NCI-H526 (cell line): ENCODE results near the gene PLTP.
"Not testable (repeated sequence)": the region's sequence is repeated elsewhere in the genome, so short reads cannot be mapped to it uniquely, and the experiment has no call there.

ENCODE experiments used
- DNase-seq, 2 experiments: peaks; one replicate each; lab custom pipeline; 2025; lab: John Stamatoyannopoulos, UW

PLTP gene, protein sequence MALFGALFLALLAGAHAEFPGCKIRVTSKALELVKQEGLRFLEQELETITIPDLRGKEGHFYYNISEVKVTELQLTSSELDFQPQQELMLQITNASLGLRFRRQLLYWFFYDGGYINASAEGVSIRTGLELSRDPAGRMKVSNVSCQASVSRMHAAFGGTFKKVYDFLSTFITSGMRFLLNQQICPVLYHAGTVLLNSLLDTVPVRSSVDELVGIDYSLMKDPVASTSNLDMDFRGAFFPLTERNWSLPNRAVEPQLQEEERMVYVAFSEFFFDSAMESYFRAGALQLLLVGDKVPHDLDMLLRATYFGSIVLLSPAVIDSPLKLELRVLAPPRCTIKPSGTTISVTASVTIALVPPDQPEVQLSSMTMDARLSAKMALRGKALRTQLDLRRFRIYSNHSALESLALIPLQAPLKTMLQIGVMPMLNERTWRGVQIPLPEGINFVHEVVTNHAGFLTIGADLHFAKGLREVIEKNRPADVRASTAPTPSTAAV

DNA sequence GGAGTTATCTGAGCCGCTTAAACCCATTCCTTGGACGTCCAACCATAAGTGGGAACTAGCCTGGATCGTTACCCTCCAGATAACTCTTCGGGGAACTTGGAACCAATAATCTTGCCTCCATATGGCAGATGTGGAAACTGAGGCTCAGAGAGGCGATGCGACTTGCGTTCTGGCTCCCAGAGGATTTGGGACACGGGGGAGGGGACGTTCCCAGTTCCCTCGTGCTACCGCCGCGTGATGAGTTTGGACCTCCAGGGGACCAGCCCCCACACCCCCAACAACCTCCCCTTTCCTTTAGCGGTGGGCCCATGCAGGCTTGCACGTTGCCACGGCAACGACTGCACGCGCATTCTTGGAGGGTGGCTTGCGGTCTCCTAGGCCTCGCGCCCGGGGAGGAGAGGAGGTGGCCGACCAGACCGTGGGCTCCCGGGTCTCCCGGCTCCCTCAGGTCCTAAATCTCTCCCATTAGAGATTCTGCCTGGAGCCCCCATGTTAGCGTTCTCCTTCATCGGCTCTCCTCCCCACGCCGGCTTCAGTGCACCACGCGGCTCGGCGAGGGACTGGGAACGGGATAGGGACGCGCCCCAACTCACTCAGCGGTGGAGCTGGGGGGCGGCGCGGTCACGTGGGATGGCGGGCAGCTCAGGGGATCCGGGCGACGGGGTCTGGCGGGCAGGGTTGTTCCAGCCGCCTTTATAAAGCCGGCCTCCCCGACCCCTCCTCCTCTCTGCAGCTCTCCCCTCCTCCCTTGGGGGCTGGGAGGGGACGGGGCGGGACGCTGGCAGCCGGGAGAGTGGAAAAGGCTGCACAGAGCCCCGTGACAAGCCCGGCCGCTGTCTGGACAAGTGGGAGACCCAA is at the start of gene PLTP:
Gene PLTP (minus strand): TSS at position 670 of the 858 bp plus-strand sequence. CDS start 703 bp downstream, outside the sequence.
- peak in 1 of 2 experiments; percentile 48 for DNase-seq

DNA sequence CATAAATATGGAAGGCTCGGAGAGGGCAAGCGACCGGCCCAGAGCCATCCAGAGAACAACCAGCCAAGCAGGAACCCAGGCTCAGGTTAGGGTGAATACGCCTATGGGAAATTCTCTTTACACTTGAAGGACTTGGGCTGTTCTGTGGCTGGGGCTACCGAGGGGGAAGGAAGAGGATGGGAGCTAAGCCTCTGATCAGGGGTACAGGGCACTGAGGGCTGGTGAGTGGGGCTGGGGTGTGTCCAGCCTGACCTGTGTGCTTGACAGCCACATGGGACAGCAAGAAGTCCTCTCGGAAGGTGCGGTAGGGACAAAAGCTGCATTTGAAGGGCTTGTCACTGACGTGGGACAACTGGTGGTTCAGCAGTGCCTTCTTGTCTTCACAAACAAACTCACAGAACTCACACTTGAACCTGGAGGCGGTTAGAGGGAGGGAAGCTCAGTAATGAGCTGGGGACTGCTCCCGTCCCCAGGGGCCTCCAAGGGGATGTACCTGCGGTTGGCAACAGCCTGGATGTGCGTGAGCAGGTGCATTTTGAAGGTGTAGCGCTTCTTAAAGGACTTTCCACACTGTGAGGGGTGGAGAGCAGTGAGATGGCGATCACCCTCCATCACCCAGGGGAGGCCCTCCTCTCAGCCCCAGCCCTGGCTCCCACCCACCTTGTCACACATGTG is 48.1 kb upstream of the PLTP start:
- DNase-seq: no peak

DNA sequence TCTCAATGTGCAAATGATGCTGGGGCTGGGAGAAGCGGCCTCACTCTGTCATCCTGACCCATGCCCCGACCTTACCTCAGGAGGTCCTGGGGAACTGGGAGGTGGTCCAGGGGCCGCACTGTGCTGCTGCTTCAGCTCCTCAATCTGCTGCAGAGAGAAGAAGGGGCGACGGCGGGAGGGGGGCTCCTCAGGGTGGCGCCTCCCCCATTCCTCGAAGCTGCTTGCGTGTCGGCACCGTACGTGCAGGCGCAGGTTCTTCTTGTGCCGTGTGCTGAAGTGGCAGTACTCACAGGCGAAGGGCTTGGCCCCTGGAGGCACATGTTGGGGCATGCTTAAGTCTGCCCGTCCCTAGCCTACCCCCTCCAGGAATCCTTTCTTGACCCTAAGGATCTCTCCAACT is 47.2 kb upstream of the PLTP start:
- DNase-seq: no peak

DNA sequence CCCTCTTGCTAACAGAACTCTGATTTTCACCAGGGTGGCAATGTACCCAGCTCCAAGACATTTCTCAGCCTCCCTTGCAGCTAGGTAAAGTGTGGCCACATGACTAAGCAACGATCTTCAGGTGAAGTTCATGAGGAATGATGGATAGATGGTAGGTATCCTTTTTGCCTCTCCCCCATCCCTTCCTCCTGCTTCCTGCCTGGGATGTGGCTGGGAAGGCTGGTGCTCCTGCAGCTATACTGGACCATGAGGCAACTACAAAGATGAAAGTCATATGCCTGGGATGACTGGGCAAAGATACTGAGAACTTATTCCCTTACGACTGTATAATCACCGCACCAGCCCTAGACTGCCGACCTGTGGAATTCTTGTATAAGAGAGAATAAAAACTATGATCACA is 46.6 kb upstream of the PLTP start:
- no peak for DNase-seq

DNA sequence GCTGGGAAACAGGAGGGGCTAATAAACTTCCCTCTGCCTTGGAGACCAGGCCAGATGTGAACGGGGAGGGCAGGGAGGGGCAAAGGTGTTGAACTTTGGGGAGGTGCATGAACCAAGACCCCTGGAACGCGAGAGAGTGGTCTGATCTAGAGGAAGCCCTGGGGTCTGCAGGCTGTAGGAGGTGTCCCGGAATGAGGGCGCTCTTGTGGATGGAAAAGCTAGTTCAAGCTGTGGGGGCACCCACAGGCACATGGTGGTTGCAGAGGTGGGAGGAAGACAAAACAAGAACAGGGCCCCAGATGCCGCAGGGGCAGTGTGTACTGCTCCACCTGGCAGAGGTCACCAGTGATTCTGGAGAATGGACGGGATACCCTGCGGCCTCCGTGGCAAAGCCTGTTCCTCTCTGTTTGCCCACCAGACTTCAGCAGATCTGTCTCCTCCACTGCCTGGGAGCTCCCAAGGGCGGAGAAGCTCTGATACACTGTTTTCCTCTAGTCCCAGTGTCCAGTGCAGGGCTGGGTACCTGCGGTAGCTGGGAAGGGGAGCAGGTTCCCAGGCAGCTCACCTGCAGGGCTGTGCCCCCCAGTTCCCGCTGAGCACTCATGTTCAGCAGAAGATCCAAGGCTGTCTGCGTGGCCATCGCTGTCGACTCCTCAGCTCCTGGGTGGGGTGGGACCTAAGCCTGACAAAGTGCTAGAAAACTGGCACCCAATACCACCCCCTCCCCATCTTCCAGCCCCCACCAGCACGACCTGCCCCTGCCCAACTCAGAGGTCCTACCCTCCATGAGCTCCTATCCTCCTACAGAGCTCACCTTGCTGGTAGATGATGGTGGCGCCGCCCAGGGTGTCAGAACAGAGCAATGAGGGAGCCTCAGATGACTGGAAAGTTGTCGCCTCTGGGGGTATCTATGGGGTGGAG is 45.3 kb upstream of the PLTP start:
- DNase-seq: no peak

DNA sequence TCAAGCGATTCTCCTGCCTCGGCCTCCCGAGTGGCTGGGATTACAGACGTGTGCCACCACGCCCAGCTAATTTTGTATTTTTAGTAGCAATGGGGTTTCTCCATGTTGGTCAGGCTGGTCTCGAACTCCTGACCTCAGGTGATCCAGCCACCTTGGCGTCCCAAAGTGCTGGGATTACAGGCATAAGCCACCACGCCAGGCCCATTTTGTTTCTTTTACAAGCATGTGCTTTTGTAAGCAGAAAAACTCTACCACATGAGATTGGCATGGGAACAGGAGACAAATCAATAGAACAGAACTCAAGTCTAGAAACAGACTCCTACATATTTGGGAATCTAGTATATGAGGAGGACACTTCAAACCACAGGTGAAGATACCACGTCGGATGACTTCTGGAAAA is 44.4 kb upstream of the PLTP start:
- DNase-seq: not testable (repeated sequence)

DNA sequence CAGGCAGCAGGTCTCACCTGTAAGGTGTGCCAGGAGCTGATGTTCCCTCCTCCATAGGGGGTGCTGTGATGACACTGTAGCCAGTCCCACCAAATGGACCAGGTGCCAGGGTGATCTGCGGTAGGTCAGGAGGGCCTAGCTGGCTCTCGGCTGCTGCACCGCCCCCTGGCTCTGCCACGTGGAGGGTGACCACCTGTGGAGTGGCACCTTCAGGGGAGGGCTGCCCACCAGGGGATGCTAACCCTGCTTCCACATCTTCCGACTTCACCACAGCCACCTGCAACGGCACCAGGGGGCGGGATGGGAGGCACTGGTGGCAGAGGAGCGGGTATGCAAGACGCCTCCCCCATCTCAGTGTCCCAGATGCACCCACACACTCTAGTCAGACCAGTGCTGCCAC is 41.7 kb upstream of the PLTP start:
- DNase-seq: no peak

DNA sequence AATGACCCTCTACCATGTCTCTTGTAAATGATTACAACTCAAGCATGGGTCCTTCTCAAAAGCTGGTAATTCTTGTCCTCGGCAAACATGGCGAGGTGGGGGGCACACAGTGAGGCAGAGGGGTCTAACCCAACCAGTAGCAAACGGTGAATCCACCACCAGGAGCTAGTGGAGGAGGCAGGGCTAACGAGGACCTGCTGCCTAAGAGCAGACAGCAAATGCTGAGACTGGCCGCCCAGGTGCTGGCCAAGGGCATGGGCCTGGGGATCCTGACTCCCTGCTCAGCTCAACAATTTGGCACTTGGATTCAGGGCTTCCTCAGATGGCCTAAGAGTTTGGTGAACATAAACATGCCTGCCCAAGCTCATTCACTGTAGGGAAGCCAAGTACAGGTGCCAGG is 40.9 kb upstream of the PLTP start:
- DNase-seq: no peak

DNA sequence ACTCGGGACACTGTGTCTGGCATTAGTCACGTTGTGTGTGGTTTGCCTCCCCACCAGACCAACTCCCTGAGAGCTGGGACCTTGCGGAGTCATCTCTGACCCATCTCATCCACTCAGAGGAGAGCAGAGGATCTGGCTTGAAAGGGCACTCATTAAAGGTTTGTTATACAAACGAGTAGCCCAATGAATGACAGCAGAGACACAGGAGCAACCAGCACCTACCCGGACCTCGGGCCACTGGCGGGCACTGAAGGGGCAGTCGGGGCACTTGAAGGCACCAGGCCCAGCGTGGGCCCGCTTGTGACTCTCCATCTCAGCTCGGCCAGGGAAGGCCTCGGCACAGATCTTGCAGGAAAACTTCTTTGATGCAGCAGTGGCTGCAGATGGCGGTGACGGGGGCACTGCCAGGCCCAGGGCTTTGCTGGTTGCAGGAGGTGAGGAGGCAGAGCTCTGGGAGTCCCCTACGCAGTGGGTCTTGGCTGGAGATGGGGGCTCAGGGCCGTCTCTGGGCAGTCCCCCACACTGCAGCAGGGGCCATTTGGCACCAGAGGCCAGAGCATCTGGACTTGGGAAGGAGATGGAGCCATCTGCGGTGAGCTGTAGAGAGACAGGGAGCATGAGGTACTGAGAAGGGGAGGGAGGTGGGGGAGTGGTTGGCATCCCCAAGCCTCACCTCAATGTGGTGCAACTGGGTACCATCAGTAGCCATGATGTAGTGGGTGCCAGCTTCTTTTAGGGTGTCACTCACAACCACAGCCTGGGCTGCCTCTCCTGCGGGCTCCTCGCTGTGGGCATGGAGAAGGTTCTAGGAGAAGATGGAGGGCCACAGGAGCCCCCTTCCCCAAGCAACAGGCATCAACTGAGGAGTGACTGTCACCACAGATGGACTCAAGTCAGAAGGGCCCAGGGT is 40.2 kb upstream of the PLTP start:
- no peak for DNase-seq

DNA sequence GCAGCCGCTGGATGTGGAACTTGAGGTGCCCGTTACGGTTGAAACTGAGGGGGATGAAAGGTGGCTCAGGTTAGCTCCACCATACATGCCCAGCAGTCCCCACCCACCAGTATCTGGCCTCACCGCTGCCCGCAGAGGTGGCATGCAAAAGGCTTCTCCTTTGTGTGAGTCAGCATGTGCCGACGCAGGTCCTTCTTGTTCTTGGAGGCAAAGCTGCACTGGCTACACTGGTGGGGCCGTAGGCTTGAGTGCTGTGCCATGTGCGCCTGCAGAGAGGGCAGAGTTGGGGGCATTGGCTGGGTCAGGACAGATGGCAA is 38.3 kb upstream of the PLTP start:
- DNase-seq: no peak

DNA sequence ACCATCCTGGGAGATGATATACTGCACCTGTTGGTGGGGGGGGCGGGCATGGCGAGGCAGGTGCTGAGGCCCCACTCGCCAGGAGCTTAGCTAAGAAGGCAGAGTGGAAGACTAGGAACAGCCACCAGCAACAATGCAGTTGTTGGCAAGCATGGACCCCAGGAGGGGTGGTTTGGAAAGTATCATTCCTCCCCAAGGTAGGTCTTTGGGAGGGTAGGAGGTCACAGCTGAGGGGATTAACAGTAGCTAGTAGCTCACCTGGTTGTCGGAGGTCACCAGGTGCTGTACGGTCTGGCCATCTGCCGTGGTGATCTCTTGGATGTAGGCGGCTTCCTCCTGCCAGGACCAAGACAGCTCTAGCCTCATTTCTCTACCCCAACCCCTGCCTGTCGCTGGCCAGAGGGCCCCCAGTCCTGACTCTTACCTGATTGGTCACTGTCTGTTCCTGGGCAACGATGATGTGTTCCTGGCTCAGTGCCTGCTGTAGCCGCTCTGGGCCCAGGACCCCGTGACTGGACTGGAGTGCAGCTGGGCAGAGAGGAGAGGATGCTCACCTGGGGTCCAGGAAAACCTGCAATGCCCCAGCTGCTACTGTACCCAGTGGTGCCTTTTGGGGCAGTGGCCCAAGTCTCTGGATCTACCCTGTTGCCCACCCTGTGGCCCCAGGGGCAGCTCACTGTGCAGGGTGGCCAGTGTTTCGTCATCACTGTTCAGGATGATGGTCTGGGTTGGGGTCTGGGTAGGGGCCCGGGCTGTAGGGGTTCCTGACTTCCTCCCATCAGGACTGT is 37.8 kb upstream of the PLTP start:
- DNase-seq: no peak

DNA sequence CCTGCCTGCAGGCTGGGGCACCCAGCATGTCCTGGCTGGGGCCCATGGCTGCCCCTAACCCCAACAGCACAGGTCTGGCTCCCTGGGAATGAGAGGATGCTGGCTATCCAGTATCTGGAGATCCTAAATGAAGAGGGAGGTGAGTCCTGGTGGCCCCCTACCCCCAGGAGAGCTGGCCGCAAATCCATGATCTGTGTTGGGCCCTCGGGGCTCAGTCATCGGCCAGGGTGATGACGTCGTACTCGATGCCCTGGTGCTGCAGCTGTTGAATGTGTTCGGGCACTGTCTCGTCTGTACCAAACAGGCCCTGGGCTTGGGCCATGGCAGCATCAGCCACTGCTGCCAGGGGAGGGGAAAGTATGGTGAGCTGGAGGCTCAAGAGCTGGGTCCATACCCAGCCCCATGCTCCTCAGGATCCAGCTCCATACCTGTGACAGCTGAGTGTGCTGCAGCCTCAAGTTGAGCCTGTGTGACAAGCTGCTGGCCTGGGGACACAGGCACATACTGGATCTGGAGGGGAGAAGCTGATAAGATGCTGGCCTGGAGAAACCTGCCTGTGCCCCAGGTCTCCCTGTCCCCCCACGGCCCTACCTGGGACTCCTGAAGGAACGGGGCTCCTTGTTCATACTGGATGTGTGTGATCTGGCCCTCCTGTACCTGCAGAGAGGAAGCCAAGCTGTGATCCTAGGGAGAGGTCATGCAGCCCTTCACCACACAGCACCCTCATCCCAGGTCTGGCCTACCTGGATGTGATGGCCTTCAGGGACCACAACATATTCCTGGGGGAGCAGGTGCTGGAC is 37.0 kb upstream of the PLTP start:
- no peak for DNase-seq

DNA sequence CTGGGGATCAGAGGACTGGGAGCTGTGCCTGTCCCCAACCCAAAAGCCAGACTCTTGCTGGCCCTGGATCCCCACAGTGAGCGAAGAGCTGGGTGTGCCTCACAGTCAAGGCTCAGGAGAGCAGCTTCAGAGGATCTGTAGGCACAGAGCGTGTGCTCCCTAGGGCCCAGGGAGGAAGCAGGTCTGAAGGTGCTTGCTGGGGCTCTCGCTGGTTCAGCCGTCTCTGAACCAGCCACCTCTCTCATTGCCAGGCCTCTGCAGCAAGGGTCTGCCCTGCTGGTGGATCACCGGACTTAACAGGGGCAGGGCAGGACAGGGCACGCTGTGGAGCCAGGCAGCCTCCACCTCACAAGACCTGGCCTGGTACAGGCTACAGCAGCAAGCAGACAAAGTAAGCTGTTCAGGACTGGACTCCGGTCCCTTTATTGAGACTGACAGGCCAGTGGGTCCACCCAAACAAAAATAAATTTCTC is 36.3 kb upstream of the PLTP start:
- no peak for DNase-seq

DNA sequence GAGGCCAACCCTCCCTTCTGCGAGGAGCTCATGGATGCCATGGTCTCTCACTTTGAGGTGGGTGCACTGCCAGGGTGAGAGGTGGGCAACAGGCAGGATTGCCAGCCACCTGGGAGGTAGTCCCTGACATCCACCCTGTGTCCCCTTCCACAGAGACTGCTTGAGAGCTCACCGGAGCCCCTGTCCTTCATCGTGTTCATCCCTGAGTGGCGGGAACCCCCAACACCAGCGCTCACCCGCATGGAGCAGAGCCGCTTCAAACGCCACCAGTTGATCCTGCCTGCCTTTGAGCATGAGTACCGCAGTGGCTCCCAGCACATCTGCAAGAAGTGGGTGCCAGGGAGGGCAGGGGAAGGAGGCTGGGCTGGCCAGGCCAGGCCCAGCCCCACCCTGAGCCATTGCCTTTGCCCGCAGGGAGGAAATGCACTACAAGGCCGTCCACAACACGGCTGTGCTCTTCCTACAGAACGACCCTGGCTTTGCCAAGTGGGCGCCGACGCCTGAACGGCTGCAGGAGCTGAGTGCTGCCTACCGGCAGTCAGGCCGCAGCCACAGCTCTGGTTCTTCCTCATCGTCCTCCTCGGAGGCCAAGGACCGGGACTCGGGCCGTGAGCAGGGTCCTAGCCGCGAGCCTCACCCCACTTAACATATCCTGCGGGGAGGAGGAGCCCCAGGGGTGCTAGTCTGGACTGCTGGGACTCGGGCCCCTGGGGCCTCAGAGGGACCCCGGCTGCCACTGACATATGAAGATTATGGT is 35.3 kb upstream of the PLTP start:
- DNase-seq: no peak

DNA sequence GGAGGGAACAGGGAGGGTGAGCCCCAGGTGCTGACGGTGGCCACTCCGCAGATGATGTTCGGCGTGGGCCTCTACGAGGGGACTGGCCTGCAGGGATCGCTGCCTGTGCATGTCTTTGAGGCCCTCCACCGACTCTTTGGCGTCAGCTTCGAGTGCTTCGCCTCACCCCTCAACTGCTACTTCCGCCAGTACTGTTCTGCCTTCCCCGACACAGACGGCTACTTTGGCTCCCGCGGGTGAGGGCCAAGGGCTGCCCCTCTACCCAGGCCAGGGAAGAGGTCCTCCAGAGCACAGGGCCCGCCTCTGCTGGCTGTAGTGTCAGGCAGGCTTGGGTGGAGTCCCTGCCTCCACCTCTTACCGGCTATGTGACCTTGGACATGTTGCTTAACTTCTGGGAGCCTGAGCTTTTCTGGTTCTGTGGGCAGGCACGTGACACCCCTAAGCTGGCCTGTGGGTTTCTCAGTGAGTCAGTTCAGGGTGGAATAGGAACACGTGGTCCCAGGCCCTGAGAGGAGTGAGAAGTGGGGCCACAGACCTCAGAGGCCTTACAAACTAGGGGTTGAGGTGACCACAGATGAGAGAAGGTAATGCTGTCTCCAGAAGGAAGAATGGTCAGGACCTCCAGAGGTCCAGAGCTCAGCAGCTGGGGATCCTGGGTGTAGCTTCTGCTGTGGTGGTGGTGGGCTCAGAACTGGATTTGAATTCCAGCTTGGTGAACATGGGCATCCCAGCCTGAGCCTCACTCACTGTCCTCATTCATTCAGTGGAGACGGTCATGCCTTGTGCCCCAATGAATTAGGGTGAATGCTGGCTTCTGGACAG is 34.4 kb upstream of the PLTP start:
- no peak for DNase-seq

DNA sequence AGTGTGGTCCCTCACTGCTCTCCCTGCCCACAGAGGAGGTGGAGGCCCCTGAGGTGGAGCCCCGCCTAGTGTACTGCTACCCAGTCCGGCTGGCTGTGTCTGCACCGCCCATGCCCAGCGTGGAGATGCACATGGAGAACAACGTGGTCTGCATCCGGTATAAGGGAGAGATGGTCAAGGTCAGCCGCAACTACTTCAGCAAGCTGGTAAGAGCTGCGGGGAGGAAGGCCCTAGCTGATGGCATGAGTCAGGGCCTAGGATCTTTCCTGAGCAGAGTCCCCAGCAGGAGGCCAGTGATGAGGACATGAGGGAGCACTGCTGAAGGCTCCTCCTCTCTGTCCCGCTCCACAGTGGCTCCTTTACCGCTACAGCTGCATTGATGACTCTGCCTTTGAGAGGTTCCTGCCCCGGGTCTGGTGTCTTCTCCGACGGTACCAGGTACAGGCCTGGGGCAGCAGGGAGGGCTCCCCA is 33.8 kb upstream of the PLTP start:
- DNase-seq: no peak
